ENCODE results near the gene EML2.

EML2 gene

DNA sequence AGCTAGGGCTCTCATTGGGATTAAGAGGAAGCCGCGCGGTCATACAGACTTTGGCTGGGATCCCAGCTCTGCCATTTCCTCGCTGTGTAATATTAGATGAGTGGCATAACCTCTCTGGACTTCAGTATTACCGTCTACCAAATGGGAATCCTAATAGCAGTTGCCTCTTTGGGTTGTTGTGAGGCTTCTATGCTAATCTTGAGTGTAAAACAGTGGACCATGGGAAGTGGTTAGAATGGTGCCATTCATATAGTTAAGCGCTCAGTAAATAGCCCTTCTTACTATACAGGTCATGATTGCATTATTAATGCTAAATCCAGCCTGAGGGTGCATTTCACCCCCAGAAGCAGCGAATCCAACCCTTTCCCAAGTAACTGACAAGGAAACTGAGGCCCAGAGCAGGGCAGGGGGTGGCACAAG is 54.0 kb downstream of the EML2 start:
- no peak for DNase-seq

DNA sequence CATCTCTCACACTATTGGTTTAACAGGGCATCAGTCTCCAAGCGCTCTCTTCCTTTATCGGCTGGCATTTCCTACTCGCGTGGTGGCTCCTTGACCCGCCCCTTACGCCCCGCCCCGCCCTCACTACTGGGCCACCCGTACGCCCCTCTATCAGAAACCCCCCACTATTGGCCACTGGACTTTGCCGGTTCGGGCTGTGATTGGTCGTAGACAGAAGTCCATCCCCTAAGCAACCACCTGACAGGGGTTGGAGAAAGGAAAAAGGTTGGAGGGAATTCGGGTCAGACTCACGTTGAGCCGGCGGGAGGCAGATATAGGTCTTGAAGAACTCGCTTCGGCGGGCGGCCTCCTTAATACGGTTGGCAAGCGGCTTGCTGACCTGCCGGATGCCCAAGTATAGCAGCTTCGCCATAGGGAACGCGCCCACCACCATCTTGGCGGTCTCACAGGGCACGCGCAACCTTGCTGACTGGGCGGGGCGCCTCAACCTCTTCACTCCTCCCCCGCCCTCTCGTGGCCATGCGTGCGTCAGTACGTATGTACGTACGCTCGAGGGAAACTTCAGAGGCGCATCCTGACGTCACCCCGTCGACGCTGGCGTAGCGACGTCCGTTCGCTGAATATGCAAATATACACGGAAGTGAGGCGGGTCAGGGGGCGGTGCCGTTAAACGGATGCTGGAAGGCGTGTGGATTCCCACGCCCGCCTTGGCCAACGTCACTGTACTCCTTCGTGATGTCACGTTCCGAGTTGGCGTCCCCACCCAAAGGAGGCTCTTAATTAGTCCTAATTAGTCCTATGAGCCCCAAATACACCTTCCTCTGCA is 54.7 kb downstream of the EML2 start, which contains the start of gene OPA3:
Gene OPA3 (minus strand): TSS at position 471 of the 826 bp plus-strand sequence. CDS start 38 bp downstream, at position 433.
- peak; percentile 98 for DNase-seq

- DNase-seq = no peak
These were observed 57.6 kb downstream of the EML2 start for GRCh38 chr19:45581576-45581975.

- DNase-seq = no peak
These were observed 60.3 kb downstream of the EML2 start for GRCh38 chr19:45578861-45579260.

- no peak for DNase-seq
These were observed 61.9 kb downstream of the EML2 start for GRCh38 chr19:45577111-45577905.

DNA sequence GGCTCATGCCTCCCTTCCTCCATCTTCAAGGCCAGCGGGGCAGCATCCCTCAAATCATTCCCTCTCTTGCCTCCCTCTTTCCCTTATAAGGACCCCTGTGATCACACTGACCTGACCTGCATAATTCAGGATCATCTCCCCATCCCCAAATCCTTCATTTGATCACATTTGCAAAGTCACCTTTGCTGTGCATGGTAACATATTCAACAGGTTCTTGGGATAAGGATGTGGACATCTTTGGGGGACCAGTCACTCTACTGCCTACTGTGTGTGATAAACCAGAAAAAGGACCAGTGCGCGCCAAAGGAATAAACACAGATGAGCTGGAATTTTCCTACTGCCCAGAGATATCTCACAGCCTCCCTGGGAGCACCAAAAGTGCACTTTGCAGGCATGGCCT is 62.5 kb downstream of the EML2 start:
- DNase-seq = no peak

DNA sequence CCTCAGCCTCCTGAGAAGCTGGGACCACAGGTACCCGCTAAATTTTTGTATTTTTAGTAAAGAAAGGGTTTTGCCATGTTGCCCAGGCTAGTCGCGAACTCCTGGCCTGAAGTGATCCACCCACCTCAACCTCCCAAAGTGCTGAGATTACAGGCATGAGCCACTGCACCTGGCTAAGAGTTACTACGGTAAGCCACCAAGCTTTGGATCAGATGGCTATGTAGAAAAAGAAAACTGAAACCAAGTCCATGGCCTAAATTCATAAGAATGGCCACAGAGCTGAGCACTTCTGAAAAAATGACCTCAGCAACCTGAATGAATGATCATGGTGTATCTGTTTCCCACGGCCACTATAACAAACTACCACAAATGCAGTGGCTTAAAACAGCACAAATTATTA is 64.0 kb downstream of the EML2 start:
- no peak for DNase-seq

DNA sequence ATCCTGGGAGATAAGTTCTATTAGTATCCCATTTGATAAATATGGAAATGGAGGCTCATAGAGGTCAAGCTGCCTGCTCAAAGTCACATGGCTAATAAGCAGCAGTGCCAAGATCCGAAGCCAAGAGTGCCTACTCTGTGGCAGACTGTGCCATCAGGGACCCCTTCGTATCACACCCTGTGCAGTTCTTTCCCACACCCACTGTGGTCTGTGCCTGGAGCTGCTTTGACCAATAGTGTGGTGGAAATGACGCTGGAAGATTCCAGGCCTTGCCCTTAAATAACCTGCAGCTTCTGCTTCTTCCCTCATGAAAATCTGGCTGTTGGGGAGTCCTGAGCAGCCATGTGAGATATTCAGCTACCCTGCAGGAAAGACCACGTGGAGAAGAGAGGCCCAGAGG is 64.7 kb downstream of the EML2 start:
- no peak for DNase-seq

DNA sequence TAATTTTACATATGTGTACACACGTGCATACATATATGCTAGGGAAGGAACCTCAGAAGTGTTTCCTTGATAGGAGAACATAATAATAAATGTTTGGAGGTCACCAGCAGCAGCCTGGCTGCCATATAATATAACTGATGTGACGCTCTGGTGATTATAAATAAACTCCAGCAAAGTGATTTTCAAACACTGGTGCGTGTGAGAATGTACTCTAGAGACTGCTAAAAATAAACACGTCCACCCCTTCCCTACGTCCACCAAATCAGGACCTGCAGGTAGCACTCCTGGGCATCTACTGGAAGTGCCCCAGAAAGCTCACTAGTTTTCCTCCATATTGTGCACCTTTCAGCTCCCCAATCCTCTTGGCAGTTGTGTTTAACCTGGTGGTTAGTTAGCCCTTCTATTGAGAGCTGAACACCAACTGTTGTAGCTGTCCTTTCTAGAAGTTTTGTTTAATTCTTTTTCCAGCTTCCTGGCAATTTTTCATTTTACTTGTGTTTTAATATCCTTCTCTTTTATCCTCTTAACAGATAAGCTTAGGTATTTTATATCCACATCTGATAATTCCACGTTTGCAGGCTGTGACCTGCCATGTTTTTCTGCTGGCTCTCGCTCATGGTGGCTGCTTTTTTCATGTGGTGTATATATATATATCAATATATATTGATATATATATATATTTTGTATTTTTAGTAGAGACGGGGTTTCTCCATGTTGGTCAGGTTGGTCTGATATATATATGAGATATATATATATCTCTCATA is 67.6 kb downstream of the EML2 start:
- no peak for DNase-seq

- peak; percentile 46 for DNase-seq
These were observed 69.4 kb downstream of the EML2 start for GRCh38 chr19:45569619-45570421.

GRCh38 chr19:45568732-45569131 is 70.5 kb downstream of the EML2 start:
- no peak for DNase-seq

DNA sequence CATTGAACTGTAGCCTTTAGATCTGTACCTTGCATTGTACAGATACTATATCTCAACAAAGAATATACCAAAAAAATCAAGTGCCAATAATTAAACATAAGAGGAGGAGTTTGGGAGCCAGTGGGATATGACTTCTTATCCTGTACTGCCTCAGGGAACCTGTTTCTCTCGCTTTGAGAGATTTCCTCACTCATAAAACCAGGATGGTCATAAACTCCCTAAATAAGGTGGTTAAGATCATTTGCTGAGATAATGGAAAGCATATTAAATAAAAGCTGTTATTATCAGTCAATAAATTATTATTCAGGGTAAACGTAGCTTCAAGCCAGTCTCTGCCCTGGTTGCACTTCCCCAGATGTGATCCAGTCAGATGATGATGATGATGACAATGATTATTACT is 71.6 kb downstream of the EML2 start:
- DNase-seq = no peak

DNA sequence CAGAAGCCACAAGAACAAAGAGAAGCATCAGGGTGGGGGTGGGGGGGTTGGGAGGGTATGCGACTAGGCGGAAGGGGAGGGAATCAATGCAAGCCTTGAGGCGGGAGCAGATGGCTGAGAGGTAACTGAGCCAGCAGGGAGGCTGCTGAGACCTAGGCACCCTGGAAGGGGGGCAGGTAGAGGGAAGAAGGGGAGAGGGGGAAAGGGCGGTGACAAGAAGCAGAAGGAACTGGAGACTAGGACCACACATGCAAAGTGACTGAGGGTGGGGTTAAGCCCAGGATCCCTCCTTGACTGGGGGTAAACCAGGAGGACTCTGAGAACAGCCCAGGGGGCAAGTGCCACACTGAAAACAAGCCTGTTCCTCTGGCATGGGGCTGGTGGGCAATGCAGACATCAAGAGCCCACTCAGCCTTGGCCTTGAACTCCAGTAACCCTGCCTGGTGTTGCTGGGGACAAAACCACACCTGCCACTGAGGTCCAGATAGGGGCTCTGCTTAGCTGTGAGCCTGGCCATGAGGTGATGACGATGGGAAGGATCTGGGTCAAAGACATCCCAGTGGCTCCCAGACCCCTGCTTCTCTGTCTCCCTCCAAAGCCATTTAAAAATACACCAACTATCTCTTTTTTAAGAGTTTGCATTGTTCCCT is 74.9 kb downstream of the EML2 start:
- DNase-seq = no peak

GRCh38 chr19:45560686-45561085 is 78.5 kb downstream of the EML2 start:
- DNase-seq = no peak

DNA sequence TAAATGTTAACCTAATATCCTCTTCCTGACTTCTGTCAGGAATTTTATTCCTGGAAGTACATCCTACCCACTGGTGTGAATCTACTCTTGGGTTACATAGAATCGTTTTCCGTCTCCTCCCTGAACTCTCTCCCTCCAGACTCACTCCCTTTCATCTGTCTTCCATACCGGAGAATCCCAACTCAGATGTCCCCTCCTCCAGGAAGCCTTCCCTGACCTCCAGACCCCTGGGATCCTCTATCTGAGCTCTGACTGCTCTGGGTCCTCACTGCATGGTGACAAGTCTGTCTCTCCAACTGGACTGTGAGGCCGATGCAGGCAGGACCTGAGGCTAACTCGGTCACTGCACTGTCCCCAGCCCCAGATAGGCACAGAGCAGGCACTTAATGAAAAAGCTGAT is 79.2 kb downstream of the EML2 start:
- DNase-seq = no peak

Measured in stimulated activated CD4-positive, alpha-beta T cell treated with anti-CD3 and anti-CD28 coated beads, Interleukin-12 subunit alpha, Interleukin-12 subunit beta, amount 100 ng/mL, for 4 hours (primary cell).